Measurements from ENCODE around the gene NHS.

Gene NHS

DNA sequence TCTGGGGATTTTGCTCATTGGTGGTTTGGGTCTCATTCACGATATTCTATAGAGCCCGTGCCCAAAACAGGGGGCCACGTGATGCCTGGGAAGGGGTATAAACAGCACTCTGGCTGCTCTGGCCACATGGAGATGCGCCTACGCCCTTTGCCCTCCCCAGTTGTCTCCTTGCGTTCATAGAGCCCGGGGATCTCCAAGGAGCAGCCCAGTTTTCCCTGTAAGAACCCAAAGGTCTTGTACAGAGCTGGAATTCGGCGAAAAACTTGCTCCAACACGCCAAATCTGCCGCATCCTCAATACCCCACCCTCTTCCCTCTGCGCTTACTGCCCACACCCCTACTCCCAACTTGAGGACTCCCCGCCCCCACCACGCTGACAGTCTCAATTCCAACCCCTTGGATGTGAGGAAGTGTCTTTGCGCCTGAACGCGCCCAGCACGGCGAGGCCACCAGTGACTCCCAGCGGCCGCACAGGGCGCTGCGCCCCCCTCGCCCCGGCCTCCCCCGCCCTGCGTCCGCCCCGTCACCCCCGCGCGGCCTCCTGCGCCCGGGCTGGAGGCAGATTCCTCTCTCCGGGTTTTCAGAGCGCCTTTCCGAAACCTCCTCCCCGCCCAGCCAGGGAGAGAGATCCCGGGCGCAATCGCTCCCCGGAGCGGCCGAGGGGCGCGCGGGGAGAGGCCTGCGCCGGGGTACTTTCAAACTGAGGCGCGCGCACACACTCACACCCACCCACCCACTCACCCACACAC, at the start of gene NHS:
TSS of gene NHS (plus strand) at position 582 of the 748 bp plus-strand sequence. CDS start 558 bp downstream, outside the sequence.
- no peak for DNase-seq

DNA sequence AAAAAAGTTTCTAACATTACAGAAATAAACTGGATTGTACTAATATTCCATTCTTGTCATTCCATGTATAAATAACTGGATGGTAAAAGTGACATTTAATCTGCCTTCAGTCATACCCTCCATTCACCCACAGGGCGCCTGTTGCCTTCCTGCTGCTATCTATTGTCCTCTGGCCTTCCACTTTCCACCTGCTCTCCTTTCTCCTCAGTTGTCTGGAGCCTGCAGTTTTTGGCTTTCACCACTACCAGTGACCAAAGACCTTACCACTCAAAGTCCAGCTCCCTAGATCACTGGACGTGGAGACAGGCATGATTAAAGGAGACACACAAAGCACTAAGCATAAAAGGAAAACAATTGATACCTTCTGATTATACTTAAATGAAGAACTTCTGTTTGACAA, 46.2 kb upstream of the NHS start:
- DNase-seq = no peak

DNA sequence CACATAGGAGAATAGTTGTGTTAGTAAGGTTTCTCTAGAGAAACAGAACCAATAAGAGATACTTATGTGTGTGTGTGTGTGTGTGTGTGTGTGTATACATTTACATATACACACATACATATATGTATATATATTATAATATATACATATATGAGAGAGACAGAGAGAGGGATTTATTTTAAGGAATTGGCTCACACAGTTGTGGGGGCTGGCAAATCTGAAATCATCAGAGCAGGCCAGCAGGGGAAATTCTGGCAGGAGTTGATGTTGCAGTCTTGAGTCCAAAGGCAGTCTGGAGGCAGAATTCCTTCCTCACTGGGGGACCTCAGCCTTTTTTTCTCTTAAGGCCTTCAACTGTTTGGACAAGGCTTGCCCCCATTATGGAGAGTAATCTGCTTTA, 38.6 kb upstream of the NHS start:
- no peak for DNase-seq

DNA sequence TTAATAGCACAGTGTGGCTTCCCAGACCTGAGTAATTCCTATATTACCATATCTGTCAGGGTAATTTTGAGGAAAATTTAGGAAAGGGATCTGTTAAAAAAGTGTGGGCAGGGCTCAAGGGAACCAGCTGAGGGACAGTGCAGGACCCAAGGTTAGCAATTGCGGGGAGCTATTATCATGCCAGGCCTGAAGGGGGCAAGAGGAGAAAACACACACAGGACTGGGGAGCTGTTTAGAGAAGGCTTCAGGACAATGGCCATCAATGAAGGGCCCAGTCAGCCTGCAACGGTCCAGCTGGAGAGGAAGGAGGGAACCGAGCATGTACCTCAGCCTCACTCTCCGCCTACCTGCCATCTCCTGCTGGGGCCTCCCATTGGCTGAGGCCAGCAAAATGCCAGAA, 19.0 kb upstream of the NHS start:
- no peak for DNase-seq

DNA sequence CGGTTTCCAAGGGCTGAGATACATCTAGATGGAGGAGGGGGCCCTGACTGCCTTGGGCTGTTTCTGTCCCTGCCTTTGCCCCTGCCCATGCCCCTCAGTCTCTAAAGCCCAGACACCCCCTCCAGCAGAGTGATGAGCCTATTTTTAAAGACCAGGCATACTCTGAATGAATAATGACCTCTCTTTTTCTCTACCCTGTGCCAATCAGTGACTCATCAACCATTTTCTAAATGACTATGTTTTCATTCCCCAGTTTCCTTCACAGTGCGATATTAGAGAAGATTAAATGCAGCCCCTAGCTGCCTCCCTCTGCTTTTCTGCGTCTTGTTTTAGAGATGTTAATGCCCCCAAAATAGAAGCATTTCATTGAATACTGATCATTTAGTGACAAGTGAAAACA, 15.5 kb upstream of the NHS start:
- DNase-seq = no peak

DNA sequence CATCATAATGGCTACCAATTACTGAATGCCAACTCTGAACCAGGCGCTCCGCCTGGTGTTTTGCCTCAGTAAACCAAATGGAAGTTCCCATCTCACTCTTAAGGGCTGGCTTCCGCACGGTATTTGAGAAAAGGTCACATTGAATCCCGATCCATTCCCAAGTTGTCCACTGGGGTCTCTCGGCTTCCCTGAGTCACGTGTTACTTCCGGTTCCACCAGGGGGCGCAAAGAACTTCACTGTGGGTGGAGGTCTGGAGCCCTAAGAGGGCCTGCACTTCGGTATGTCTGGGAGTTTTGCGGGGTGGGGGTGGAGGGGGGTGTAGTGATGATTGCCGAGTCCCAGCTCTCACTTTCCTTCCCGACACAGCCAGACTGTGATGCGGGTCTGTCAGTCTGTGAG, 13.4 kb upstream of the NHS start:
- no peak for DNase-seq

DNA sequence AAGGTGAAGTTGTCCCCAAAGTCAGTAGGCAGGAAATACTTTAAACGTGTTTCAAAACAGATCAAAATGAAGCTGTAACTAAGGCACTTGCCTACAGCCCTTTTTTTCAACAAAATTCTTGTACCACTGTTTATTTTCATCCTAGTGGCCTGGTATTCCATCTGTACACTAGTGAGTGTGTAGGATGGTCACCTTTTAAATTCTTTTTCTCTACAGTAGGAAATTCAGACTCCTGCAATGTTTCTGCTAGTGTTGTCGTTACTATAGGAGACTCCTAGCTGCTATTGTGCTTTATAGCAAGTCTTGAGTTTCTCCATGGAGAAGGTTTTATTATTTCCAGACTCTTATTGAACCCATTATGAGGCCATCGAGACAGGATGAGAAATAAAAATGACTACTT, 7.0 kb upstream of the NHS start:
- no peak for DNase-seq

DNA sequence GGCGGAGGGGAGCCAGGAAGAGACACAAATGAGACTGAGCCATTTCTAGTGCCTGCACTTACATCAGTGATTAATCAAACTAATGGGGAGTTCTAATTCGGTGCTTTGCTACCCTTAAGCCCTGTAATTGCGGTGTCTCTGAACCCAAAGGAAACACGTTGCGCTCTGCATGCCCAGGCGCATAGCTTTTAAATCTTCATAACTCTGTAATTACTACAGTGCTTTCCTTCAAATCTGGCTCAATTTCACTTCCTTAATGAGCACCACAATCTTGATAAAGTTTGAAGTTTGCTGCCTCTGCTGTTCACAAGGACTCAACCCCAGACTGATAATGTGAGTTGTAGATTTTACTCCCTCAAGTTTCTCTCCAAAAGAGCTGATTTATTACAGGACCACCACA, 5.7 kb upstream of the NHS start:
- no peak for DNase-seq

DNA sequence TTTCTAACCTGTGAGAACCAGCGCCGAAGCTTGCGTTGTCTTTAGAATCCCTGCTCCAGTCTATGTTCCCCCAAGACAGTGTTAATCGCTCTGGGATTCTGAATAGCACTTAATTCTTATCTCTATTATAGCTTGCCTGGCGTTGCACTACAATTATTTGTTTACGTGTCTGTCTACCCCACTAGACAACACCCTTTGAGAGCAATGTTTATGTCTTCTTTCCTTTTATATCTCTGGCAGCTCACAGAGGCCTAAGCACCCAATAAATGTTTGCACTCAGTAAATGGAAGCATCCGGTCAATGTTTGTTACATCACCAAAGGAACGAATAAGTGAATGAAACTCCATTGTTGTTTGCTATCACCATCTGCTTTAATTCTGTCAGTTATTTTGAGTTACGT, 4.8 kb upstream of the NHS start:
- DNase-seq = no peak

DNA sequence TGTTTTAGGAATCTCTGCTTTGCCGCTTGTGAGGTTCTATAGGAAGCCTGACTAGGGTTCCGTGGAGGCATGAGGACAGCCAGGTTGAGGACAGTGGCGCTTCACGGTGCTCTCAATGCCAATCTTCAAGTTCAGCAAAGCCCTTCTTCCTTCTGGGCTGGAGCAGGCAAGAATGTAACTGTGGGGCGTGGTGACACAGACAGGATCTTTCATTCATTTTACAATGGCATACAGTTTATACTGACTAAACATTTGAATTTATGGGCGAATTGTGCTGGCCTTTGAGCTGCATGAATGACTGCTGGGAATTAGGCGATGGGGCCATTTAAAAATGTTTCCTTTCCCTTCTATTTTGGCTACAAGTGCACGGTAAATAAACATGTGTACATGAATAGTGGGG, 2.9 kb upstream of the NHS start:
- DNase-seq = no peak

DNA sequence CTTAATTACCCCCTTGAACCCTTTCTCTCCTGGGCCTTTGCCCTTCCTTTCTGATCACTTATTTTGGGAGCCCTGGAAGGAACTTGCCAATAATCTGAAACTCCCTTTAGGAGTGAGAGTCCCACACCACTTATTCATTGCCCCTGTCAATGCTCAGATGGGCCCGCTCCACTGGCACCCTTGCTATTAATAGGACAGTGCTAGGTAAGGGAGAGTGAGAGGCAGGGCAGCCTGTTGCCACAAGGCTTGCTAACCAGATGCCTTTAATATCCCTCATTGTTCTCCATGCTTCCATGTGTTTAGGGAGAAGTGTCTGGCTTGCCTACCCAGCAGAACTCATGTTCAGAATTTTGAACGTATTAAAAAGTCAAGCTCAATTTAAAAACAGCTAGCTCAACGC, 1.7 kb upstream of the NHS start:
- DNase-seq = no peak

DNA sequence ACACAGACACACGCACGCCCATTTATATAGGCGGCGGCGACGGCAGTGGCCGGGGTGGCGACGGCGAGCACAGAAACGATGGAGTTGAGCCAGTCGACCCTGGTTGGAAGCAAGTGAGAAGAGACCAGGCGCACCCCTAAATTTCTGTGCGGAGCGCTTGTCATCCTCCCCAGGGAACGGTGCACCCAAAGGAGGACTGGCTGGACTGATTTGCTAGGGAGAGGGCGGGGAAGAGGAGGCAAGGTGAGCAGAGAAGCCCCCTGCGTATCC, 302 bp downstream of the NHS start:
- no peak for DNase-seq

DNA sequence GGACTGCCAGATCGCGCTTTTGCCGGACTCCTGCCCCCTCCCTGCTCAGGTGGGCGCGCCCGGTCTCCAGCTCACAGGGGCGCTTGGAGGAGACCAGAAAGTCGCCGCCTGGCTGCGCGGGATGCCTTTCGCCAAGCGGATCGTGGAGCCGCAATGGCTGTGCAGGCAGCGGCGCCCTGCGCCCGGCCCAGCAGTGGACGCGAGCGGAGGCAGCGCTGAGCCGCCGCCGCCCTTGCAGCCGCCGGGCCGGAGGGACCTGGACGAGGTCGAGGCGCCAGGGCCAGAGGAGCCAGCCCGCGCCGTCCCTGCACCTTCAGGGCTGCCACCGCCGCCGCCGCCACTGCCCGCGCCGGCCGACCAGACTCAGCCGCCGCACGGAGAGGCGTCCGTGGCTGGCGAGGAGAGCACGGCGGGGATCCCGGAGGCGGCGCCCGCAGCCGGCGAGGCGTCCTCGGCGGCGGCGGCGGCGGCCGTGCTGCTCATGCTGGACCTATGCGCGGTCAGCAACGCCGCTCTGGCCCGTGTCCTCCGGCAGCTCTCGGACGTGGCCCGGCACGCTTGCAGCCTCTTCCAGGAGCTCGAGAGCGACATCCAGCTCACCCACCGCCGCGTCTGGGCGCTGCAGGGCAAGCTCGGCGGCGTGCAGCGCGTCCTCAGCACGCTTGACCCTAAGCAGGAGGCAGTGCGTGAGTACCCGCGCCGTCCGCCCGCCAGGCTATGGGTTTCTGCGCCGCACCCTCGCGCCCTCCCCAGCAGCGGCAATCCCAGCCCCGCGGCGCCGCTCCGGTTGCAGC, 834 bp downstream of the NHS start:
- DNase-seq = no peak

DNA sequence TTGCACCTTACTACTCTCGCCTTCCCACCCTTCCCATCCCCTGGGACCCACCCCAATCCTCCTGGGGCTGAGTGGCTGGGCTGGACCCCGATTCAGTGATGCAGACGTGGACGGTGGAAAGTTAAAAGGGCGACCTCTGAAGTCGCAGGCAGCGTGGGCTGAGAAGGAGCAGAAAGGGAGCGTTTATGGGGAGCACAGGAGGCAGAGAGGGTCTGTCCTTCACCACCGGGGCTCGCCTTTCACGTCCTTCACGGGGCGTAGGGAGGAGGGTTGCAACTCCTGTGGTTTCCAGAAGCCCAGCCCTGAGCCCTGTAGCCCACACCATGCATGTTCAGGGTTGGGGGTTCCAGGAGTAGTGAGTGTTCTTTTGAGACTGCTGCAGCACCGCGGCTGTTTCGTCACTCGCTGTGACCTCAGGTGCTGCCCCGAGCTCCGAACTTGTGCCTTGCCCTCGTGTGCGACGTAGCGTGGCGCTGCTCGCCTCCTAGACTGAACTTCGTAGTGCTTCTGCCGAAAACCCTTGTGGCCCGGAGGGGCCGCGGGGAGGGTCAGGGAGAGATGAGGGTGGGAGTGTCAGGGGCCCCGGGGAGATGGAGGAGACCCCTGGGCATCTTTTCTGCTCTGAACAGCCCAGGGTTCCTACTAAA, 1.6 kb downstream of the NHS start:
- no peak for DNase-seq

DNA sequence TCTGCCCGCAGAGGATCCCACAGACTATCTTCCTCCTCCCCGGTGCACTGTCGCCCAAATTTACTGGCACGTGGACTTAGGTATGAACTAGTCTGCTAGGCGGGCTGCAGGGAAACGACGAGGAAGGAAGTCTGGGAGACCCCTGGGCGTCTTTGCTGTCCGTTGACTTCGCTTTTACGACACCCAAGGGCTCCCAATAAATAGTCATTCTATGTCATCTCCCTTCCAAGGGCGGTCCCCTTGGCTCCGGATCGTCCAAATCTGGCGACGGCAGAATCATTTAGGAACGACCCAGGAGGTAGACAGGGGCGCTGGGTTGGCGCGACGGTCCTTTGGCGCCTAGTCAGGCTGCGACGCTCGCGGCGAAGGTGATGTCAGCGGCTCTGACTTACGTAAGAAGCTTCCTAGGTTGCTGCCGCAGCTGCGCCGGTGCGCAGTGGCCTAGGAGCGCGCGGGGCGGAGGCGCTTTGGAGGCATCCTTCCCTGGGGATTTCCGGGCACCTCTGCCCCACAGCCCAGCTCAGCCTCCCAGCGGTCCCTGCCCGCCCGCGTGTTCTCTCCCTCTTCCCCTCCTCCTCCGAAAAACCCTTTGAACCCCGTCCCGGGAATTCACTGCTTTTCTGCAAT, 2.2 kb downstream of the NHS start:
- DNase-seq = no peak

DNA sequence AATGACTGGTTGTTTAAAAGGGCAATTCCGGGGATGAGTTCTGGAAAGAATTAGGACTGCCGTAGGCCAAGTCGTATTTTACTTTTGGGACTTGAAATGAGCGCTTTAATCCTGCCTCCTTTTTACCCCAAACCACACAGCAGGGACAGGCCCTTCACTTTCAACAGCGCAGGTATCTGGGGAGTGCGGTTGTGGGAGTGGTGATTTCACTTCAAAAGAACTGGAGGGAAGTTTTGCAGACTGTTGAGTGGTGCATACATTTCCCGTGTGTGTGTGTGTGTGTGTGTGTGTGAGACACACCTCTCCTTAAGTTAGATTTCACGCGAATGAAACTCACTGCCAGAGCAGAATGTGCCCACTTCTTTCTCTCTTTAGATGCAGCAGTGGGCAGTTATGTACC, 2.8 kb downstream of the NHS start:
- no peak for DNase-seq

DNA sequence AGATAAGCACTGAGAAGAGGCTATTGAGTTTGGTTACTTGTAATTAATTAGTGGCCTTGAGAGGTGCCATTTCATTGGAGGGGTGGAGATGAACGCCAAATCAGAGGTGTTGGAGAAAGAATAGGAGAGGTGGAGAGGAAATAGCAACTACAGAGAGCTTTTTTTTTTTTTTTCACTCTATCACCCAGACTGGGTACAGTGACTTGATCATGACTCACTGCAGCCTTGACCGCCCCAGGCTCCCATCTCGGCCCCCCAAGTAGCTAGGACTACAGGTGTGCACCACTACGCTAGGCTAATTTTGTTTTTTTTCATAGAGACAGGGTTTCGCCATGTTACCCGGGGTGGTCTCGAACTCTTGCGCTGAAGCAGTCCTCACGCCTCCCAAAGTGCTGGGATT, 5.2 kb downstream of the NHS start:
- no peak for DNase-seq

DNA sequence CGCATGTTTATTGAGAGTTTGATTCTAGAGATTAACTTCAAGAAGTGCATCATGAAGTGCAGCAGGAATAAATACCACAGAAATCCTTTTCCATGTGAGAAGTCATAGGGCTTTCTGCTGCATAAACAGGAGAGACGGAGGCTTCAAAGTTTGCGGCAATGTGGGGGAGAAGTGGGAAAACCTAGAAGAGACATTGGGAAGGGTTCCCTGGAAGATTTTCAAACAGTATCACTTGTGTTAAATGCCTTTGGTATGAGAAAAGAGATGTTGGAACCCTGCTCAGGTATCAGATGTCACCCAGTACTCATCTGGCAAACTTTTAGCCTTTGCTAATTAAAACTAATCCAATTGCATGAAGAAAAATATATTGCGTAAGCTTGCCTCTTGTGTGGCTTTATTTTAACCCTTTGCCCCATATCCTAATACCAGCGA, 15.4 kb downstream of the NHS start:
- DNase-seq = no peak

DNA sequence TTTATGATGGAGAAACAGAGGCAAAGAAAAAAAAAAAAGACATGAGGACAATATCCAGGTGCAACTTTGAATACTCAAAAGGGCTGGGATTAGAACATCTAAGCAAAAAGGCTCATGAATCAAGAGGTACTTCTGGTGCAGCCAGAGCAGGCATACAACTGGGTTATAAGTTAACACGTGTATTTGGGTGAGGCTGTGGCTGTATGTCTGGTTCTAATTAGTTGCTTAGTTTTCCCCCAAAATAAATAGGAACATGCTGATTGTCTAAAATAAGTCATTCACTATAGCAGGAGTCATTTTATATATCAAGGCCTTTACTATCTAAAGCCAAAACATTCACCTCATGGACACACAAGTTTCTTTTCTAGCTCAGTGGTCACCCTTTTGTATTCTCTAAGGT, 20.2 kb downstream of the NHS start:
- DNase-seq = no peak

DNA sequence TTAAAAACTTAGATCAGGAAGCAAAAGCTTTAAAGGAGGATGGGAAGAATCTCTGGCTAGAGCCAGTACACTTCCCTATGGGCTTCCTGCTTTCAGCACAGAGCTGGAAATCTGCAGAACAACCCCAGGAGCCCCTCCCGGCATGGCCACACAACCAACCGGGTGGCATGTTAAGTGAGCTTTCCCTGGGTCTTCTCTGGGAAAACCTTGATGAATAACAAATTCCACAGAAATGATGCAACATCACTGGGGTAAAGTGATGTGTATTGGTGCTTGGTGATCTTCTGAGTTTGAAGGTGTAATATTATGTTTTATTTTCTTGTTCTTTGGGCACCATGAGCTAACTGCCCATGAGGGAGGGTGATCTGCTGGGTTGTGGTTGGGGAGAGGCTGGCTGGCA, 22.1 kb downstream of the NHS start:
- no peak for DNase-seq

DNA sequence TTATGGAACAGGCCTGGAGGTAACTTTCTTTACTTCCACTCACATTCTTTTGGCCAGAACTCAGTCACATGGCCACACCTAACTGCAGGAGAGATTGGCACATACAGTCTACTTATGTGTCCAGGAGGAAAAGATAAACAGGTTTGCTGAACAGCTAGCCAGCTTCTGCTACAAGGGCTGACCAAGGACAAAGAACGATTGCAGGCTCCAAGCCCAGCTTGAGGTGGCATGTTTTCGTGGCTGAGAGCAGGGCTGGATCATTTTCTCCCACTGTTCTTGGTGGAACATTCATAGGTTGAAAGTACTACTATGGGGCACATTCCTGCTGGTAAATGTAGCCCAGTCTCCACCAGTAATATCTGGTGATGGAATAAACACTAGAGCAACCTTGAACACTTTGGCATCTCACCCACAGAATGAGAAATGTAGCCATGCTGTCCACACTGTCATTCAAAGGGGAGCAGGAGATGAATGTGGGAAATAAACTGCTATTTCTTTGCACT, 28.2 kb downstream of the NHS start:
- no peak for DNase-seq

DNA sequence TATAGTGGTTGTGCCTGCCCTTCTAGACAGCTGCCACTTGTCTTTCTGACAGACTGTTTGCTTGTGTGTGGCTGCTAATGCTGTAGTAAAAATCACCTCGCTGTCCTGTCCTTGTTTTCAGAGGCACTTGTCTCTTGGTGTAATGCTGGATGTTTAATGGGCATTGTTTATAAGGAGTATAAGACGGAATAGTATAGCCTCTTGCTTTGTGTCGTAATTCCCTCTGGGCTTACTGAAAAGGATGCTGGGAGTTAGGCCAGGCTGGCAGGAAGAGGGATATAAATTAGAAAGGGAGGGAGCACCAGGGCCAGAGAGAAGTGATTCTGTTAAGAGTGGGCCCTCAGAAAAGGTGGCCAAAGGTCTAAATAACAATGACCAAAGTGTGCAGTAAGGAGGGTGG, 29.0 kb downstream of the NHS start:
- no peak for DNase-seq

DNA sequence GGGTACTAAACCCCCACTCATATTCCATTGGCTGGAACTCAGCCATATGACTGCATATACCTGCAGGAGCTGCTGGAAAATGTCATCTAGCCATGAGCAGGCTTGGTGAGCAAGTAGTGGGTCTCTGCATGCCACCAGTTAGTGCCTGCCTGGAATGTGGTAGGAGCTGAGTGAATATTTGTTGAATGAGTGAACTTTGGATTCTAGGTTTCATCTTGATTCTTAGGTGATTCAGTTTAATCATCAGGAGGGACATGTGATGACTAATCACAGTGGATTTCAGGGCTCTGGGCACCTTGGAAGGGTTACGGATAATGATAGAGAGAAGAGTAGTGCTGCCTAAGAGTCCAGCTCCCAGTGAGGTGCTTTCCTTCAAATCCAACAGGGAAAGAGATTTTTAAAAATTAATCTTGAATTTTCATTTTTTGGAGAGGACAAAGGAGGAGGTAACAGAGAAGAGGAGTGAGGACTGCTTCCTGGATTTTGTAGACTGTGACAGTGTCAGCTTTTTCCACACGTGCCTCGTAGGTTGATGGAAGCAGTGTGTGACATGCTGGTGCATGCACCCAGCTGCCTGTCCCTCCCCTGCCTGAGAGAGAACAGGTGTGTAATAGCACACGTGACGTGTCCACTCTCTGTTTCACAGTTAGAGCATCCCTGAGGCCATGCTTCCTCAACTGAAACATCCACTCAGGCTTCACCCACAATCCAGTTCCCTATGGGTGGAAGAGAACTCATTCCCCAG, 30.4 kb downstream of the NHS start:
- DNase-seq = no peak

Data from activated CD4-positive, alpha-beta T cell treated with anti-CD3 and anti-CD28 coated beads for 4 hours (primary cell).